Measurements from ENCODE around the gene HSP90AB1.

DNA sequence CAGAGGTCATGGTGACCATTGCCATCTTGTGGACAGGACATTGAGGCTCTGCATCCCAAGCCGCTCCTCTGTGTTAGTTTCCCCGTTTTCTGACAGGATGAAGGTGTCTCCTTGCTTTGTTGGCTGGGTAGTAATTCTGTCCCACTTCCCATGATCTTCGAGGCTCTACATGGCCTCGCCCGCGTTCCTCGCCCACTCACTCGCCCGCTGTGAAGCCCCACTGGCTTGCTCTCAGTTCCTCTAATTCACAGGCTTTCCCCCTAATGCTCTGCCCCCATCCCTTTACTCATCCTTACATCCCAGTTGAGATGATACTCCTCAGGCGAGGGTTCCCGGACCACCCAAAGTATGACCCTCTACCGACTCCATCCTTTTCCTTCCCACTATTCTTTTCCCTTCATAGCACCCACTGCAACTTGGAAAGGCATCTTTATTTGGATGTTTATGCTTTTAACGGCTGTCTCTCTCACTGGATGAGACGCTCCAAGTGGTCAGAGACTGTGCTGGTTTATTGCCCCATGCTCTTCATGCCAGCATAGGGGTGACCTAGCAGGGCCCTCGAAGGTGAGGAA is 10.9 kb downstream of the HSP90AB1 start:
- TF ChIP-seq POLR2A (IDR thresholded peaks at IDR 0.05; ENCODE audit: low read length) = no peak
- TF ChIP-seq GATA1 (IDR thresholded peaks at IDR 0.05; ENCODE audit: low read depth, low read length) = no peak

All from erythroblast (primary cell).